GM23338 (cell line): Measurements from ENCODE around the gene ROBO1. TPM values are rescaled to one million over a fixed set of nuclear protein-coding genes. Genes with fewer than 3 reads are reported as not detected.

Experiments used
- ATAC-seq: fragments of 200-7000 bp; cut with Tn5 transposase; 3 replicates; pipeline ENCODE4 v1.9.1; 2020
- DNase-seq: peaks from one replicate; pipeline ENCODE4 v3.0.0-alpha.2; 2015; ENCODE audit warnings: low spot score
- H2AFZ ChIP-seq: fragments of 200-600 bp; sonication (generic); 2 replicates; pipeline ENCODE4 v1.8.0; 2016; ENCODE audit warnings: antibody characterized with exemption, mild to moderate bottlenecking, moderate library complexity
- H3F3A ChIP-seq: fragments of 200-600 bp; sonication (generic); replicated peaks from 2 replicates; pipeline ENCODE4 v1.8.0; 2017; ENCODE audit warnings: antibody characterized with exemption, mixed run types, low read depth
- H3K27ac ChIP-seq: fragments of 200-600 bp; sonication (generic); 2 replicates; pipeline ENCODE4 v1.6.1; 2016; ENCODE audit warnings: low read depth
- H3K27me3 ChIP-seq: fragments of 200-600 bp; sonication (generic); 2 replicates; pipeline ENCODE4 v1.8.0; 2016; ENCODE audit warnings: mild to moderate bottlenecking, mixed run types, moderate library complexity; ENCODE audit not compliant: insufficient read depth
- H3K36me3 ChIP-seq: fragments of 200-600 bp; sonication (generic); 2 replicates; pipeline ENCODE4 v1.8.0; 2016; ENCODE audit warnings: mild to moderate bottlenecking; ENCODE audit not compliant: insufficient read depth
- H3K4me1 ChIP-seq: fragments of 200-600 bp; sonication (generic); 2 replicates; pipeline ENCODE4 v1.8.0; 2016; ENCODE audit warnings: mild to moderate bottlenecking, moderate library complexity; ENCODE audit not compliant: insufficient read depth
- H3K4me2 ChIP-seq: fragments of 200-600 bp; sonication (generic); 2 replicates; pipeline ENCODE4 v1.7.1; 2017; ENCODE audit warnings: mixed run types
- H3K4me3 ChIP-seq: fragments of 200-600 bp; sonication (generic); 2 replicates; pipeline ENCODE4 v1.6.1; 2016; ENCODE audit warnings: mixed run types
- H3K79me2 ChIP-seq: fragments of 200-600 bp; sonication (generic); replicated peaks from 2 replicates; pipeline ENCODE4 v1.8.0; 2017; ENCODE audit warnings: mild to moderate bottlenecking; ENCODE audit not compliant: insufficient read depth
- H3K9me2 ChIP-seq: fragments of 200-600 bp; sonication (generic); 2 replicates; pipeline ENCODE4 v1.8.0; 2017; ENCODE audit not compliant: insufficient read depth
- H4K20me1 ChIP-seq: fragments of 200-600 bp; sonication (generic); replicated peaks from 2 replicates; pipeline ENCODE4 v1.8.0; 2017; ENCODE audit warnings: mild to moderate bottlenecking; ENCODE audit not compliant: insufficient read depth
- H3K27ac Mint-ChIP-seq: 2 replicates; pipeline ENCODE4 v1.8.0; 2020; ENCODE audit warnings: inconsistent platforms, mild to moderate bottlenecking, moderate library complexity, mixed read lengths
- H3K27me3 Mint-ChIP-seq: 3 replicates; pipeline ENCODE4 v1.8.0; 2022; ENCODE audit warnings: low read depth, mild to moderate bottlenecking, moderate library complexity, mixed read lengths, inconsistent platforms; ENCODE audit not compliant: insufficient read depth, poor library complexity
- H3K36me3 Mint-ChIP-seq: 3 replicates; pipeline ENCODE4 v1.8.0; 2021; ENCODE audit warnings: low read depth, mild to moderate bottlenecking, inconsistent platforms, moderate library complexity, mixed read lengths
- H3K4me1 Mint-ChIP-seq: 3 replicates; pipeline ENCODE4 v1.8.0; 2020; ENCODE audit warnings: mild to moderate bottlenecking, inconsistent platforms, mixed read lengths
- H3K4me3 Mint-ChIP-seq: 3 replicates; pipeline ENCODE4 v1.8.0; 2021; ENCODE audit warnings: moderate library complexity, mild to moderate bottlenecking, inconsistent platforms, mixed read lengths
- H3K9me3 Mint-ChIP-seq: 3 replicates; pipeline ENCODE4 v1.8.0; 2020; ENCODE audit warnings: moderate library complexity, mild to moderate bottlenecking, inconsistent platforms, mixed read lengths
- CREB1 ChIP-seq: fragments of 250-450 bp; sonication (Bioruptor Pico); IDR thresholded peaks from 2 replicates; pipeline ENCODE4 v1.5.0; 2020; ENCODE audit warnings: low read depth, mild to moderate bottlenecking, moderate library complexity
- EZH2 ChIP-seq: fragments of 200-600 bp; sonication (generic); IDR thresholded peaks from one replicate; pipeline ENCODE4 v1.8.0; 2017; ENCODE audit warnings: antibody characterized with exemption, mild to moderate bottlenecking, low read depth; ENCODE audit not compliant: unreplicated experiment
- EZH2phosphoT487 ChIP-seq: fragments of 200-600 bp; sonication (generic); IDR thresholded peaks from one replicate; pipeline ENCODE4 v1.8.1; 2018; ENCODE audit warnings: antibody characterized with exemption; ENCODE audit not compliant: unreplicated experiment
- JUNB ChIP-seq: IDR thresholded peaks from one replicate; pipeline ENCODE4 v1.6.1; 2016; ENCODE audit warnings: antibody characterized with exemption; ENCODE audit not compliant: unreplicated experiment
- NANOG ChIP-seq: IDR thresholded peaks from 2 replicates; pipeline ENCODE4 v1.6.1; 2016; ENCODE audit warnings: antibody characterized with exemption, borderline replicate concordance
- ZNF331 ChIP-seq: fragments of 250-450 bp; sonication (Bioruptor Pico); IDR thresholded peaks from 2 replicates; pipeline ENCODE4 v1.5.0; 2020; ENCODE audit warnings: low read depth, mild to moderate bottlenecking, moderate library complexity
- polyA plus RNA-seq: library from polyadenylated mRNA; unstranded; fragments of >200 nt; fragmentation: Nextera tagmentation; extraction: Ambion mirVana; gene quantifications from 2 replicates; pipeline ENCODE4 v1.2.1, GENCODE V29; 2016
- total RNA-seq: library from RNA; depleted of rRNA; stranded (reverse); fragments of >200 nt; shearing (Covaris generic); gene quantifications from 2 replicates; pipeline ENCODE4 v1.2.3, GENCODE V29; 2014
- TF ChIP-seq, protein P1 (sequence below): IDR thresholded peaks from one replicate; pipeline ENCODE4 v1.6.1; 2018; ENCODE audit warnings: antibody characterized with exemption; ENCODE audit not compliant: unreplicated experiment
- TF ChIP-seq, protein P2 (sequence below), 2 experiments: fragments of 200-600 bp in 1 of 2; sonication (generic) in 1 of 2; conservative IDR thresholded peaks; 2 replicates each; pipeline versions ENCODE4 v1.5.1 to v1.6.1; 2016 to 2017; ENCODE audit warnings: antibody characterized with exemption in 2 of 2, low read depth in 2 of 2, mild to moderate bottlenecking in 2 of 2, moderate library complexity in 1 of 2
- TF ChIP-seq, protein P3 (sequence below): IDR thresholded peaks from 2 replicates; pipeline ENCODE4 v1.6.1; 2016; ENCODE audit warnings: antibody characterized with exemption

ROBO1 gene
- total and polyA plus RNA-seq, 2 experiments from 2014 or later, result 19.2 to 78.3 TPM

DNA sequence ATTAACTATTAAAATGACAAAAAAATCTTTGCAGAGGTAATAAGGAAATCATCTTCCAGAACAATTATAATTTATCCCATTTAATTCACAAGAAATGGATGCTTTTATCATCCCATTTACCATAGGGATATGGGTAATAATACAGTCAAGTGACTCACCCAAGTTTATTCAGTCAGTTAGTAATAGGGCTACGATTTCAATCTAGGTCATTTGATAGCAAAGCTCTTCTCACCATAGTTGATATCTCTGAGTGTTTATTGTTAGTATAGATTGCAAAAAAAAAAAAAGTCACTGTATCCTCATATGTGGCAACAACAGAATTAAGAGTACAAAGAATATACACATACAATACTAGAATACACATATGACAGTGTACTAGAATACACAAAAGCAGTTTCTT is 797.1 kb downstream of the ROBO1 start (continued):
- TF ChIP-seq EZH2 (no peak), JUNB (no peak), EZH2phosphoT487 (no peak), NANOG (no peak), CREB1 (no peak)
- TF ChIP-seq, protein P1, sequence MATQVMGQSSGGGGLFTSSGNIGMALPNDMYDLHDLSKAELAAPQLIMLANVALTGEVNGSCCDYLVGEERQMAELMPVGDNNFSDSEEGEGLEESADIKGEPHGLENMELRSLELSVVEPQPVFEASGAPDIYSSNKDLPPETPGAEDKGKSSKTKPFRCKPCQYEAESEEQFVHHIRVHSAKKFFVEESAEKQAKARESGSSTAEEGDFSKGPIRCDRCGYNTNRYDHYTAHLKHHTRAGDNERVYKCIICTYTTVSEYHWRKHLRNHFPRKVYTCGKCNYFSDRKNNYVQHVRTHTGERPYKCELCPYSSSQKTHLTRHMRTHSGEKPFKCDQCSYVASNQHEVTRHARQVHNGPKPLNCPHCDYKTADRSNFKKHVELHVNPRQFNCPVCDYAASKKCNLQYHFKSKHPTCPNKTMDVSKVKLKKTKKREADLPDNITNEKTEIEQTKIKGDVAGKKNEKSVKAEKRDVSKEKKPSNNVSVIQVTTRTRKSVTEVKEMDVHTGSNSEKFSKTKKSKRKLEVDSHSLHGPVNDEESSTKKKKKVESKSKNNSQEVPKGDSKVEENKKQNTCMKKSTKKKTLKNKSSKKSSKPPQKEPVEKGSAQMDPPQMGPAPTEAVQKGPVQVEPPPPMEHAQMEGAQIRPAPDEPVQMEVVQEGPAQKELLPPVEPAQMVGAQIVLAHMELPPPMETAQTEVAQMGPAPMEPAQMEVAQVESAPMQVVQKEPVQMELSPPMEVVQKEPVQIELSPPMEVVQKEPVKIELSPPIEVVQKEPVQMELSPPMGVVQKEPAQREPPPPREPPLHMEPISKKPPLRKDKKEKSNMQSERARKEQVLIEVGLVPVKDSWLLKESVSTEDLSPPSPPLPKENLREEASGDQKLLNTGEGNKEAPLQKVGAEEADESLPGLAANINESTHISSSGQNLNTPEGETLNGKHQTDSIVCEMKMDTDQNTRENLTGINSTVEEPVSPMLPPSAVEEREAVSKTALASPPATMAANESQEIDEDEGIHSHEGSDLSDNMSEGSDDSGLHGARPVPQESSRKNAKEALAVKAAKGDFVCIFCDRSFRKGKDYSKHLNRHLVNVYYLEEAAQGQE, result no peak
- TF ChIP-seq, protein P2, sequence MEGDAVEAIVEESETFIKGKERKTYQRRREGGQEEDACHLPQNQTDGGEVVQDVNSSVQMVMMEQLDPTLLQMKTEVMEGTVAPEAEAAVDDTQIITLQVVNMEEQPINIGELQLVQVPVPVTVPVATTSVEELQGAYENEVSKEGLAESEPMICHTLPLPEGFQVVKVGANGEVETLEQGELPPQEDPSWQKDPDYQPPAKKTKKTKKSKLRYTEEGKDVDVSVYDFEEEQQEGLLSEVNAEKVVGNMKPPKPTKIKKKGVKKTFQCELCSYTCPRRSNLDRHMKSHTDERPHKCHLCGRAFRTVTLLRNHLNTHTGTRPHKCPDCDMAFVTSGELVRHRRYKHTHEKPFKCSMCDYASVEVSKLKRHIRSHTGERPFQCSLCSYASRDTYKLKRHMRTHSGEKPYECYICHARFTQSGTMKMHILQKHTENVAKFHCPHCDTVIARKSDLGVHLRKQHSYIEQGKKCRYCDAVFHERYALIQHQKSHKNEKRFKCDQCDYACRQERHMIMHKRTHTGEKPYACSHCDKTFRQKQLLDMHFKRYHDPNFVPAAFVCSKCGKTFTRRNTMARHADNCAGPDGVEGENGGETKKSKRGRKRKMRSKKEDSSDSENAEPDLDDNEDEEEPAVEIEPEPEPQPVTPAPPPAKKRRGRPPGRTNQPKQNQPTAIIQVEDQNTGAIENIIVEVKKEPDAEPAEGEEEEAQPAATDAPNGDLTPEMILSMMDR (conservative IDR thresholded peaks at IDR 0.05; ENCODE audit: low read depth in 2 of 2), result no peak
- TF ChIP-seq, protein P3, sequence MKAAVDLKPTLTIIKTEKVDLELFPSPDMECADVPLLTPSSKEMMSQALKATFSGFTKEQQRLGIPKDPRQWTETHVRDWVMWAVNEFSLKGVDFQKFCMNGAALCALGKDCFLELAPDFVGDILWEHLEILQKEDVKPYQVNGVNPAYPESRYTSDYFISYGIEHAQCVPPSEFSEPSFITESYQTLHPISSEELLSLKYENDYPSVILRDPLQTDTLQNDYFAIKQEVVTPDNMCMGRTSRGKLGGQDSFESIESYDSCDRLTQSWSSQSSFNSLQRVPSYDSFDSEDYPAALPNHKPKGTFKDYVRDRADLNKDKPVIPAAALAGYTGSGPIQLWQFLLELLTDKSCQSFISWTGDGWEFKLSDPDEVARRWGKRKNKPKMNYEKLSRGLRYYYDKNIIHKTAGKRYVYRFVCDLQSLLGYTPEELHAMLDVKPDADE, result no peak

DNA sequence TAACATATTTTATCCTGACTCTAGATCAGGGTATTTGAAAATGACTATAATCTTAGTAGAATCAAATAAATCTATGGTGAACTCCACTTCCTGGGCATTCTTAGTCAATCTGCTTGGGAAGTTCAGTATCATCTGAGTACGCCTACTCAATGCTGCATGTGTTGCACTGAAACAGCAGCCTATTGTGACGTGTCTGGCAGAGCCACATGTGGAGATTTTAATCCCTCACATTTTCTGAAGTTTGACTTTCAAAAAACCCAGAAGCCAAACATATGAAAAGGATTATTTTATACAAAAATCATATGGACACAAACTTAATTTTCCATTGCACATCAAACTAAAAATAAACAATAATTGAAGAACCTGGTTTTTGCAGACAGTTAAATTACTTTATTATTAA is 798.3 kb downstream of the ROBO1 start:
- peaks cover 47% of the 10 kb centered on the region for H3K79me2 ChIP-seq
- TF ChIP-seq, protein P2 (conservative IDR thresholded peaks at IDR 0.05; ENCODE audit: low read depth in 2 of 2), result no peak
- TF ChIP-seq ZNF331 (CRISPR knock-in tag), result no peak
- no peak for TF ChIP-seq EZH2
- TF ChIP-seq EZH2phosphoT487, result no peak
- no peak for TF ChIP-seq JUNB

More for the DNA sequence above, 798.3 kb downstream of the ROBO1 start:
- H3K27ac Mint-ChIP-seq, result no peak overlapping the region
- H3K4me1 Mint-ChIP-seq, result peaks cover 14% of the 10 kb centered on the region; the same call in 2 of the 3 replicates
- no peak overlapping the region for H3K4me3 Mint-ChIP-seq
- Histone ChIP-seq H3K9me2 (no peaks in the 10 kb centered on the region), H2AFZ (no peak overlapping the region), H3K4me3 (no peak overlapping the region), H4K20me1 (no peaks in the 10 kb centered on the region), H3K27ac (no peak overlapping the region), H3F3A (no peaks in the 10 kb centered on the region), H3K4me1 (0 out of 2 replicates have a peak, but pooled peaks cover 5% of the 10 kb centered on the region), H3K4me2 (no peak overlapping the region), H3K36me3 (no peaks in the 10 kb centered on the region; the same call in 1 of the 2 replicates), H3K27me3 (no peaks in the 10 kb centered on the region)
- H3K27me3 Mint-ChIP-seq, result peaks cover 4% of the 10 kb centered on the region
- DNase-seq, result no peak
- H3K36me3 Mint-ChIP-seq, result peaks cover 13% of the 10 kb centered on the region
- peaks cover 10% of the 10 kb centered on the region; the same call in 2 of the 3 replicates for H3K9me3 Mint-ChIP-seq
- ATAC-seq, result no peak
